IPS-20b (cell line): ENCODE measurements around the gene PKMYT1.
"Not testable (repeated sequence)": the region's sequence is repeated elsewhere in the genome, so short reads cannot be mapped to it uniquely, and the experiment has no call there.

Source experiments
- H3K27ac ChIP-seq: one replicate; pipeline ENCODE4 v1.5.1; 2013; ENCODE audit warnings: low read length
- H3K27me3 ChIP-seq: 2 replicates; pipeline ENCODE4 v1.6.1; 2013; ENCODE audit warnings: mild to moderate bottlenecking, low read length, inconsistent platforms; ENCODE audit not compliant: insufficient read depth
- H3K36me3 ChIP-seq: 2 replicates; pipeline ENCODE4 v1.6.1; 2013; ENCODE audit warnings: low read depth, mild to moderate bottlenecking, inconsistent platforms, low read length, moderate library complexity; ENCODE audit not compliant: insufficient read depth
- H3K4me1 ChIP-seq: 2 replicates; pipeline ENCODE4 v1.6.1; 2013; ENCODE audit warnings: mild to moderate bottlenecking, control low read depth, inconsistent platforms, low read length, moderate library complexity; ENCODE audit not compliant: insufficient read depth
- H3K4me3 ChIP-seq: 2 replicates; pipeline ENCODE4 v1.5.1; 2013; ENCODE audit warnings: mild to moderate bottlenecking, low read length, inconsistent platforms
- H3K9ac ChIP-seq: 2 replicates; pipeline ENCODE4 v1.6.1; 2013; ENCODE audit warnings: low read depth, mild to moderate bottlenecking, inconsistent platforms, low read length, moderate library complexity
- H3K9me3 ChIP-seq: 2 replicates; pipeline ENCODE4 v1.6.1; 2013; ENCODE audit warnings: mild to moderate bottlenecking, low read depth, low read length, inconsistent platforms; ENCODE audit not compliant: insufficient read depth

The PKMYT1 gene

DNA sequence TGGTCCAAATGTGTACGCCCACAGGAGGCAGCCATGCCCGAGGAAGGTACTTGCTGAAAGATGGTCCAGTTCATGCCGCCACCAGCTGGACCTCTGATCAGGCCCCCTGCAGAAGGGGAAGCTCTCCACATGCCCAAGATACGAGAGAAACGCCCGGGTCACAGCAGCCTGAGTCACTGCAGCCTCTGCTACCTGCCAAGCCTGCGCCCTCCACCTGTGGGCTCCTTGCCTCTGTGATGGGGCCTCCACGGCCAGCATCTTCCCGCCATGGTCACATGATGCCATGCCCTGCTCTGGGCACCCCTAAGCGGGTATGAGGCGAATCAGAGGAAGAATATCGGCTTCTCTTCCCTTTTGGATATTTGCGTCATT, 29.9 kb downstream of the PKMYT1 start:
- no peaks in the 10 kb centered on the region for H3K36me3 ChIP-seq

DNA sequence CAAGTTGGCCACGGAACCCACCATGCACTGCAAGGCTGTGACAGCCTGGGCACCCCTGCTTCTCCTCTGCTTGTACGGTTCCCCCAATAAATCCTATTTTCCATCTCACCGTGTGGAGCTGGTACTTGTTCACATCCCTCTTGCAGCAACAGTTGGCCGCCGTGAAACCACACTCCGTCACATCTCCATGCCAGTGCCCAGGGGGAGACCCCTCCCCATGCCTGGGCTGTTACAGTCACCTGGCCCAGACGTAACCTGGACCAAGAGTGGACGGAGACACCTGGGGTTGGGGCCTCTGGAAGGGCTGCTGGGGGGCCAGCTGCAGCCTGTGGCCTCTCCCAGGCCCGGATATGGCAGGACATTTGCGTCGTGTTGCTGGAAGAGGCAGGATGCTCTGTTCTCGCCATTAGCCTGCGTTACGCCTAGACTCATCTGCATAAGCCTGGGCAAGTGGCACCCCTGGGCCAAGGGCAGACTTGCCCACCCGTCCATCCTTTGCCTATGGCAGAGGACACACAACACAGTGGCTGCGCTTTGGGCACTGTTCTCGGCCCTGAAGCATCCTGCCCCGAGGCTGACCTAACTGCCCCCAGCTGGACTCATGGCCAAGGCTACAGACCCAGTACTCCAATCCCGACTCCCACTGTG, 30.4 kb downstream of the PKMYT1 start:
- H3K4me3 ChIP-seq, result no peak overlapping the region
- H3K27ac ChIP-seq, result no peak overlapping the region
- no peaks in the 10 kb centered on the region for H3K4me1 ChIP-seq
- no peaks in the 10 kb centered on the region for H3K9me3 ChIP-seq
- H3K36me3 ChIP-seq, result no peaks in the 10 kb centered on the region
- H3K9ac ChIP-seq, result no peak overlapping the region
- no peaks in the 10 kb centered on the region for H3K27me3 ChIP-seq

More for the DNA sequence above, 29.9 kb downstream of the PKMYT1 start:
- no peak overlapping the region for H3K9ac ChIP-seq
- H3K4me1 ChIP-seq, result no peaks in the 10 kb centered on the region
- H3K9me3 ChIP-seq, result no peaks in the 10 kb centered on the region
- H3K4me3 ChIP-seq, result no peak overlapping the region
- H3K27ac ChIP-seq, result no peak overlapping the region
- H3K27me3 ChIP-seq, result no peaks in the 10 kb centered on the region

DNA sequence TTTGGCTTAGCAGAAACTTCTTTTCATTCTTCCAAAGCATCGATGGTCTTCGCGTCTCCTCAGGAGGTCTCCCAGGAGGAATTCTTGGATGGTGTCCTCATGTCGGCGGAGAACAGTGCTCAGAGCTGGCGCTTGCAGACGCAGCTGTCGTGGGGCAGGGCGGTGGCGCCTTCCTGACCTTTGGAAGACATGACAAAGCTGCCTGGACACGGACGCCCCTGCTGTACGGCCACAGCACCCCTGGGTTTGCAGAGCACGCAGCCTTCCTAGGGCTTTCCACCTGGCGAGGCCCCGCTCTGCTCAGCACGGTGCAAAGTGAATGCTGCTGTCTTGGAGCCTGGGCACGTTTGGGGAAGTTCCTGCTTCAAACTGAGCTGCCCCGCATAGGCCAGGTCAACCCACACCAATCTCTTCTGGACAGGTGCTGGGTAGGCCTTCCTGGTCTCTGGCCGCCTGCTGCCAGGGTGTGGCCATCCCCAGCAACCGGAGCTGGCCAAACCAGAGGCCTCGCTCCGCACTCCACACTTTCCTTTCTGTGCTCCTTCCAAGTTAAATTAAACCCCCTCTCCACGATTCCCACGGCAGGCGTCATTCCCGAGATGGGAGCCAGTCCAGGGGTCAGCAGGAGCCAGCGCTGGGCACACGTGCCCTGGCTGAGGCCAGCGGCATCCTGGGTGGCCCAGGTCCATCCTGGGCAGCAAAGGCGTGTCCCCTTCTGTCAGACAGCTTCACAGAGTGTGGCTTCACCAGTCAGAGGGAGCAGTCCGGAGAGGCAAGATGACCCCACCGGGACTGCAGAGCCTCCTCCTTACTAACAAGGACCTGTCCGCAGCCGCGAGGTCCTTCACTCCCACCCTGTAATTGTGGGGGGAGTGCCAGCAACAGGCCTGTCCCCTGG, 31.2 kb downstream of the PKMYT1 start:
- Histone ChIP-seq H3K9ac (no peak overlapping the region), H3K27ac (no peak overlapping the region), H3K4me3 (no peak overlapping the region), H3K36me3 (no peaks in the 10 kb centered on the region), H3K9me3 (no peaks in the 10 kb centered on the region), H3K27me3 (no peaks in the 10 kb centered on the region), H3K4me1 (no peaks in the 10 kb centered on the region)

DNA sequence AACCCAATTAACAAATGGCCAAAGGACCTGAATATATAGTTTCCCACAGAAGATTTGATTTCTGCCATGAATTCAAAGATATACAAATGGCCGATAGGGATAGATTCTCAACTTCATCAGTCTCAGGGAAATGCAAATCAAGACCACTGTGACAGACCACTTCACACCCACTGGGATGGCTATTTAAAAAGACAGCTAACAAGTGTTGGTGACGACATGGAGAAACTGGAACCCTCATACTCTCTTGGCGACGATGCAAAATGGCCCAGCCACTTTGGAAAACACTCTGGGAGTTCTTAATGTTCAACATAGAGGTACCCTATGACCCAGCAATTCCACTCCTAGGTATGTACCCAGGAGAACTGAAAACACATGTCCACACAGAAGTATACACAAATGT, 33.6 kb downstream of the PKMYT1 start:
- H3K27me3 ChIP-seq, result no peaks in the 10 kb centered on the region
- H3K36me3 ChIP-seq, result no peaks in the 10 kb centered on the region
- H3K9me3 ChIP-seq, result no peaks in the 10 kb centered on the region
- no peak overlapping the region for H3K27ac ChIP-seq
- no peak overlapping the region for H3K9ac ChIP-seq
- no peak overlapping the region for H3K4me3 ChIP-seq
- H3K4me1 ChIP-seq, result no peaks in the 10 kb centered on the region

DNA sequence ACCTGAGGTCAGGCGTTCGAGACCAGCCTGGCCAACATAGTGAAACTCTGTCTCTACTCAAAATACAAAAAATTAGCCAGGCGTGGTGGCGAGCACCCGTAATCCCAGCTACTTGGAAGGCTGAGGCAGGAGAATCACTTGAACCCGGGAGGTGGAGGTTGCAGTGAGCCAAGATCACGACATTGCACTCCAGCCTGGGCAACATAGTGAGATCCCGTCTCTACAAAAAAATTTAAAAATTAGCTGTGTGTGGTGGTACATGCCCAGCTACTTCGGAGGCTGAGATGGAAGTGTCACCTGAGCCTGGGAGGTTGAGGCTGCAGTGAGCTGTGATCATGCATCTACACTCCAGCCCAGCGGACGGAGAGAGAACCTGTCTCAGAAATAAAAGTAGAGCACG, 36.5 kb downstream of the PKMYT1 start:
- H3K4me3 ChIP-seq, H3K27ac ChIP-seq, H3K36me3 ChIP-seq, H3K9ac ChIP-seq, H3K4me1 ChIP-seq, H3K27me3 ChIP-seq, H3K9me3 ChIP-seq: not testable (repeated sequence)

DNA sequence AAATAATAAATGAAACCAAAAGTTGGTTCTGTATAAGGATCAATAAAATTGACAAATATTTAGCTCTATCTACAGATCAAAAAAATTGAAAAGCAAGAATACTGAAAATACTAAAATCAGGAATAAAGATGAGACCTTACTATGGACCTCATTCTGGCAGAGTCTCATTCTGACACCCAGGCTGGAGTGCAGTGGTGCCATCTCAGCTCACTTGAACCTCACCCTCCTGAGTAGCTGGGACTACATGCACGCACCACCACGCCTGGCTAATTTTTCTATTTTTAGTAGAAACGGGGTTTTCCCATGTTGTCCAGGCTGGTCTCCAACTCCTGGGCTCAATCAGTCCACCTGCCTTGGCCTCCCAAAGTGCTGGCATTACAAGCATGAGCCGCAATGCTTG, 38.2 kb downstream of the PKMYT1 start:
- Histone ChIP-seq H3K27ac (no peak overlapping the region), H3K9ac (no peak overlapping the region), H3K4me1 (no peaks in the 10 kb centered on the region), H3K27me3 (no peaks in the 10 kb centered on the region), H3K9me3 (no peaks in the 10 kb centered on the region), H3K36me3 (peaks cover 7% of the 10 kb centered on the region), H3K4me3 (no peak overlapping the region)

DNA sequence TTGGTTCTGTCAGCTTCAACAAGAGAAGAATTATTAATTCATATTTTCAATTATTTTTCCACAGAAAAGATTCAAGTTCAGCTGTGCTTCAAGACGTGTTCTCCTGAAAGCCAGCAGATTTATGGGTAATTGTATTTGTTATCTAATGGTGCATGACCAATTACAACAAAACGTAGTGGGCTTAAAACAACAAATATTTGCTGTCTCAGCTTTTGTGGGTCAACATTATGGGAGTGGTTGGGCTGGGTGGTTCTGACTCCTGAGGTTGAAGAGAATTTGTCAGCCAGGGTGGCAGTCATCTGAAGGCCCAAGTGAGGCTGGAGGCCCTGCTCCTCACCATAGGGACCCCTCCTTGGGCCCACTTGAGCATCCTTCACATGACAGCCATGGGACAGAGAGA, 40.3 kb downstream of the PKMYT1 start:
- H3K9me3 ChIP-seq, result no peaks in the 10 kb centered on the region
- no peak overlapping the region for H3K9ac ChIP-seq
- peaks cover 7% of the 10 kb centered on the region for H3K36me3 ChIP-seq
- H3K27ac ChIP-seq, result no peak overlapping the region
- H3K27me3 ChIP-seq, result no peaks in the 10 kb centered on the region
- H3K4me3 ChIP-seq, result no peak overlapping the region
- H3K4me1 ChIP-seq, result no peaks in the 10 kb centered on the region

DNA sequence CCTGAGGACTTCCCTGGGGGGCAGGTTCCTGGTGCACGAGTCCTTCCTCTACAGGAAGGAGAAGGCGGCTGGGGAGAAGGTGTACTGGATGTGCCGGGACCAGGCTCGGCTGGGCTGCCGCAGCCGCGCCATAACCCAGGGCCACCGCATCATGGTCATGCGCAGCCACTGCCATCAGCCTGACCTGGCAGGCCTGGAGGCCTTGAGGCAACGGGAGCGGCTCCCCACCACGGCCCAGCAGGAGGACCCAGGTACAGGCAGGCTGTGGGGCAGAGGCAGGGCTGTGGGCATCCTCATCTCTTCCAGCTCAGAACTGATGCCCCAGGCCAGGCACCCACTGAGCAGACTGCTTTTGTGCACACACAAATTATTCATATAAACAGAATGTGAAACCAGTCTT, 42.0 kb downstream of the PKMYT1 start:
- Histone ChIP-seq H3K4me3 (no peak overlapping the region), H3K9me3 (no peaks in the 10 kb centered on the region), H3K27ac (no peak overlapping the region), H3K4me1 (no peaks in the 10 kb centered on the region), H3K36me3 (peaks cover 7% of the 10 kb centered on the region), H3K27me3 (no peaks in the 10 kb centered on the region), H3K9ac (no peak overlapping the region)

DNA sequence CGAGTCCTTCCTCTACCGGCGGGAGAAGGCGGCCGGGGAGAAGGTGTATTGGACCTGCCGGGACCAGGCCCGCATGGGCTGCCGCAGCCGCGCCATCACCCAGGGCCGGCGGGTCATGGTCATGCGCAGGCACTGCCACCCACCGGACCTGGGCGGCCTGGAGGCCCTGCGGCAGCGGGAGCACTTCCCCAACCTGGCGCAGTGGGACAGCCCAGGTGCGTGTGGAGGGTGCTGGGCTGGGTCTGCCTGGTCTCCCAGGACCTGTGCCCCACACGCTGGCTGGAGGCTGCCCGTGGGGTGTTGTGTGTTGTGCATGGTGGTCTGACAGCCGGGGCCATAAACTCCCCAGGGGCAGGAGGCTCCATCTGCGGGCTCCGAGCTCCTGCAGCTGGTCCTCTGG, 43.1 kb downstream of the PKMYT1 start:
- Histone ChIP-seq H3K4me3 (no peak overlapping the region), H3K4me1 (no peaks in the 10 kb centered on the region), H3K9me3 (no peaks in the 10 kb centered on the region), H3K9ac (no peak overlapping the region), H3K27ac (no peak overlapping the region), H3K27me3 (no peaks in the 10 kb centered on the region), H3K36me3 (peaks cover 7% of the 10 kb centered on the region)

DNA sequence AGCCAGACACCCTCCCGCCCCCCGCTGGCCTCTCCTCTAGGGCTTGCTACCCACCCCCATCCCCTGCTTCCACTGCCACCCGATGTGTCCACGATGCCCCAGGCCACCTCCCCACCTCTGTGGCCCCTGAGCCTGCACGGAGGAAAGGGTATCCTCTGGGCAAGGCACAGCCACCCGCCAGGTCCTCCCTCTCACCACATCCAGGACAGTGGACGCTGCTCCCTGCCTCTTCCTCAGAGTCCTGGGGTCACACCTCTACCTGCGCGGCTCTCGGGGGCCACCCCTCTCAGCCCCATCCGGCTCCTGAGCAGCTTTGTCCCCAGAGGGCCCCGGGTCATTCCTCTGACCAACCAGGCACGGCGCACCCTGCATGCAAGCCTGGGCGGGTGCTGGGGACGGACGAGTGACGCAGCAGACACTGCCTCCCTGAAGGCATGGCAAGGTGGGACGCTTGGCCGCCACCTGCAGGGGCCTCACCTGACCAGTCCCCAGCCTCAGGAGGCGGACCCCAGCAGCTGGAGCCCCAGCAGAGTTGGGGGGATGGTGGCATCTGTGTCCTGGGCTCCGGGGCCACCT, 43.7 kb downstream of the PKMYT1 start:
- Histone ChIP-seq H3K4me1 (no peaks in the 10 kb centered on the region), H3K9me3 (no peaks in the 10 kb centered on the region), H3K27ac (no peak overlapping the region), H3K9ac (no peak overlapping the region), H3K4me3 (no peak overlapping the region), H3K36me3 (peaks cover 7% of the 10 kb centered on the region), H3K27me3 (no peaks in the 10 kb centered on the region)

DNA sequence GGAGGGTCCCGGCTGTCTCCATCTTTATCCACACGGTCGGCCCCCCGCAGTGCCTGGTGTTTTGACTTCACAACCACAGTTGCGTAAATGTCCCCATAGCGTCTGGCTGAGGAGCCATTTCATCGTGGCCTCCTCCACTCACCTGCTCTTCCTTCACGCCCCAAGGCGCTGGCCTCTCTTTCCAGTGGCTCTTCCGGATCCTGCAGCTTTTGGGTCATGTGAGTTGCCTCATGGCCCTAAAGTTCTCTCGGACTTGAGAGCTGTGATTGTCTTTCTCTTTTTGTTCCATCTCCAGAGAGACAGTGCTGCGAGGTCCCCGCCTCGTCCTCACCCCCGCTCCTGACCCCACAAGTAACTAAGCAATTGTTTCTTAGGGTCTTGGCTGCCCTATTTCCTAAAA, 45.8 kb downstream of the PKMYT1 start:
- H3K27ac ChIP-seq, result no peak overlapping the region
- no peak overlapping the region for H3K4me3 ChIP-seq
- no peaks in the 10 kb centered on the region for H3K9me3 ChIP-seq
- no peaks in the 10 kb centered on the region for H3K4me1 ChIP-seq
- no peaks in the 10 kb centered on the region for H3K27me3 ChIP-seq
- H3K9ac ChIP-seq, result no peak overlapping the region
- H3K36me3 ChIP-seq, result peaks cover 3% of the 10 kb centered on the region; the same call in 1 of the 2 replicates

DNA sequence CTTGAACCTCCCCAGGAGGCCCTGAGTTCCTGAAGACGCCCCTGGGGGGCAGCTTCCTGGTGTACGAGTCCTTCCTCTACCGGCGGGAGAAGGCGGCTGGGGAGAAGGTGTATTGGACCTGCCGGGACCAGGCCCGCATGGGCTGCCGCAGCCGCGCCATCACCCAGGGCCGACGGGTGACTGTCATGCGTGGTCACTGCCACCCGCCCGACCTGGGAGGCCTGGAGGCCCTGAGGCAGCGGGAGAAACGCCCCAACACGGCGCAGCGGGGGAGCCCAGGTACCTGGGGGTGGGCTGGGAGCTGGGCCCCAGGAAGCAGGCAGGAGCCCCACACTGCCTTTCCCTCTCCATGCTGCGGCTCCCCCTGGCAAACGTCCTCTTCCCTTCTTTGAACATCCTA, 46.5 kb downstream of the PKMYT1 start:
- Histone ChIP-seq H3K27ac (no peak overlapping the region), H3K4me3 (no peak overlapping the region), H3K27me3 (no peaks in the 10 kb centered on the region), H3K4me1 (no peaks in the 10 kb centered on the region), H3K36me3 (peaks cover 3% of the 10 kb centered on the region; the same call in 1 of the 2 replicates), H3K9me3 (no peaks in the 10 kb centered on the region), H3K9ac (no peak overlapping the region)
